Activated T-cell treated with anti-CD3 and anti-CD28 coated beads, Interleukin-2, amount 50 U/mL, for 48 hours (primary cell): ENCODE data around the gene KARS1.

ENCODE experiments used
- DNase-seq, 2 experiments: peaks; one replicate each; pipeline ENCODE4 v3.0.0-alpha.2; 2020

Gene KARS1

DNA sequence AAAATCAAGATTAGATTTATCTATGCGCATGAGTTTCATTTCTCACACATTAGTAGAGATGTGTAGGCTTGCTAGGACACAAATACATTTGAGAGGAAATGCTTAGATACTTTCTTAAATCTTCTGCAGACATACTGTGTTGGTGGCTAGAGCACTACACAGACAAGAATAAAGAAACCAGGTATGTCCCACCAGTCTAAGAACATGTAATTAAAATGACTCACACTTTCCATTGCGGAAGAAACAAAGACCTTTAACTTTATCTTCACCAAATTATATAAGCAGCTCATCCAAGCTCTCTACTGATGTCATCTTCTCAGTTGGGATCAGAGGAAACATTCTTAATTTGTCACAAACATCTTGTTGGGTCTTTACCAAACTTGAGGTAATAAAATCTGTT lies 68.7 kb downstream of the KARS1 start:
- DNase-seq = no peak

DNA sequence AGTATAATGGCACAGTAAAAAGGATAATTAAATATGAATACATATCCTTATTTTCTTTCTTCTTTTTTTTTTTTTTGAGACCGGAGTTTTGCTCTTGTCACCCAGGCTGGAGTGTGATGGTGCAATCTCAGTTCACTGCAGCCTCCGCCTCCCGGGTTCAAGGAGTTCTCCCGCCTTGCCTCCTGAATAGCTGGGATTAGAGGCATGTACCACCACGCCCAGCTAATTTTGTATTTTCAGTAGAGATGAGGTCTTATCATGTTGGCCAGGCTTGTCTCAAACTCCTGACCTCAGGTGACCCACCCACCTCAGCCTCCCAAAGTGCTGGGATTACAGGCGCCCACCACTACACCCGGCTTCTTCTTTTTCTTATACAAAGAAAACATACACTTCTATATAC lies 69.3 kb downstream of the KARS1 start:
- no peak for DNase-seq
